SH-SY5Y (cell line): ENCODE results near the gene FBXW11.

Source experiments
- GATA2 ChIP-seq: IDR thresholded peaks from 2 replicates; pipeline ENCODE4 v1.6.1; 2011; ENCODE audit warnings: mild to moderate bottlenecking, low read depth, low read length
- GATA3 ChIP-seq: IDR thresholded peaks from 2 replicates; pipeline ENCODE4 v1.6.1; 2011; ENCODE audit warnings: low read depth, mild to moderate bottlenecking, low read length, moderate library complexity

- TF ChIP-seq GATA3 (no peak), GATA2 (no peak)
These were observed 43.6 kb upstream of the FBXW11 start for GRCh38 chr5:172050080-172050479.
